ENCODE results near the gene KRTAP4-7.
"Not testable (repeated sequence)": the region's sequence is repeated elsewhere in the genome, so short reads cannot be mapped to it uniquely, and the experiment has no call there.

- TF ChIP-seq CTCF (IDR thresholded peaks at IDR 0.05); POLR2AphosphoS5 (IDR thresholded peaks at IDR 0.05; ENCODE audit: low read depth, low read length); TCF7L2 (IDR thresholded peaks at IDR 0.05; ENCODE audit: low read depth, low read length); REST (IDR thresholded peaks at IDR 0.05; ENCODE audit: insufficient read depth in 1 of 2, low read depth in 2 of 2, low read length in 1 of 2); SIN3A (IDR thresholded peaks at IDR 0.05; ENCODE audit: borderline replicate concordance, insufficient read depth, low read depth, low read length): not testable (repeated sequence)
Measured at GRCh38 chr17:41117846-41118386, 34.0 kb downstream of the KRTAP4-7 start, which contains the start of gene KRTAP4-11.

Measured in Panc1 (cell line).